IPS-11a (cell line): ENCODE measurements around the gene ATG4B.

ENCODE experiments used
- H3K4me3 ChIP-seq: one replicate; pipeline ENCODE4 v1.5.1; 2013; ENCODE audit warnings: low read depth, low read length, control low read depth

The ATG4B gene

GRCh38 chr2:241637795-241638660 lies 535 bp downstream of the ATG4B start:
- H3K4me3 ChIP-seq: peak overlapping the region; percentile 93

- no peak overlapping the region for H3K4me3 ChIP-seq
Observed at GRCh38 chr2:241638940-241639339, 1.4 kb downstream of the ATG4B start.

- H3K4me3 ChIP-seq: no peak overlapping the region
Observed at GRCh38 chr2:241639385-241639784, 1.9 kb downstream of the ATG4B start.

GRCh38 chr2:241640165-241640795 lies 2.8 kb downstream of the ATG4B start:
- no peak overlapping the region for H3K4me3 ChIP-seq

- no peak overlapping the region for H3K4me3 ChIP-seq
Observed at GRCh38 chr2:241641631-241642030, 4.1 kb downstream of the ATG4B start.

- no peak overlapping the region for H3K4me3 ChIP-seq
Observed at GRCh38 chr2:241645056-241645914, 7.8 kb downstream of the ATG4B start.

GRCh38 chr2:241645915-241646645 lies 8.6 kb downstream of the ATG4B start:
- no peak overlapping the region for H3K4me3 ChIP-seq

- H3K4me3 ChIP-seq: no peak overlapping the region
Observed at GRCh38 chr2:241648453-241648852, 11.0 kb downstream of the ATG4B start.

- no peak overlapping the region for H3K4me3 ChIP-seq
Observed at GRCh38 chr2:241649404-241649803, 11.9 kb downstream of the ATG4B start.

- H3K4me3 ChIP-seq: no peak overlapping the region
Observed at GRCh38 chr2:241649927-241650326, 12.4 kb downstream of the ATG4B start.

GRCh38 chr2:241652142-241652541 lies 14.6 kb downstream of the ATG4B start:
- H3K4me3 ChIP-seq: no peak overlapping the region

GRCh38 chr2:241652722-241653121 lies 15.2 kb downstream of the ATG4B start:
- H3K4me3 ChIP-seq: no peak overlapping the region

- H3K4me3 ChIP-seq: no peak overlapping the region
Observed at GRCh38 chr2:241653210-241653750, 15.8 kb downstream of the ATG4B start.

GRCh38 chr2:241654551-241654950 lies 17.1 kb downstream of the ATG4B start:
- H3K4me3 ChIP-seq: no peak overlapping the region

- H3K4me3 ChIP-seq: no peak overlapping the region
Observed at GRCh38 chr2:241655516-241656189, 18.2 kb downstream of the ATG4B start.

- H3K4me3 ChIP-seq: no peak overlapping the region
Observed at GRCh38 chr2:241656190-241656741, 18.8 kb downstream of the ATG4B start.

GRCh38 chr2:241657786-241658254 lies 20.3 kb downstream of the ATG4B start:
- H3K4me3 ChIP-seq: no peak overlapping the region

- H3K4me3 ChIP-seq: no peak overlapping the region
Observed at GRCh38 chr2:241658296-241658695, 20.8 kb downstream of the ATG4B start.

- no peak overlapping the region for H3K4me3 ChIP-seq
Observed at GRCh38 chr2:241659150-241659739, 21.8 kb downstream of the ATG4B start.
